CD4-positive, alpha-beta T cell (primary cell): Measurements from ENCODE around the gene KXD1. TPM values are rescaled to one million over a fixed set of nuclear protein-coding genes. Genes with fewer than 3 reads are reported as not detected.

ENCODE experiments used
- ATAC-seq: fragments of 200-7000 bp; cut with Tn5 transposase; one replicate; pipeline ENCODE4 v1.10.0; 2022; ENCODE audit warnings: mild to moderate bottlenecking; ENCODE audit not compliant: poor library complexity
- CTCF ChIA-PET: fragments of 350-600 bp; sonication (Branson Sonifier 250); formaldehyde crosslinking; loops from one replicate; lab custom pipeline; 2021; ENCODE audit warnings: antibody characterized with exemption, inconsistent platforms; lab: Charles Lee
- POLR2A ChIA-PET: fragments of 350-600 bp; sonication (Branson Sonifier 250); formaldehyde crosslinking; loops from one replicate; lab custom pipeline; 2021; ENCODE audit warnings: antibody characterized with exemption, inconsistent platforms; lab: Charles Lee
- DNase-seq, 14 experiments: peaks; one replicate each; pipeline ENCODE4 v3.0.0-alpha.2; 2013 to 2020; ENCODE audit warnings: mixed read lengths in 2 of 14
- H3K27ac ChIP-seq, 2 donors: one replicate each; pipeline versions ENCODE4 v1.5.1 to v1.7.0; 2013; ENCODE audit warnings: low read length in 2 of 2, low read depth in 1 of 2, mild to moderate bottlenecking in 1 of 2
- H3K27me3 ChIP-seq, 2 experiments: 1 replicate in 1 of 2; 2 replicates in 1 of 2; pipeline versions ENCODE4 v1.6.1 to v1.7.0; 2013; ENCODE audit warnings: low read length in 2 of 2, control low read depth in 1 of 2, mild to moderate bottlenecking in 1 of 2, moderate library complexity in 1 of 2; ENCODE audit not compliant: insufficient read depth in 2 of 2, control insufficient read depth in 1 of 2
- H3K36me3 ChIP-seq: one replicate; pipeline ENCODE4 v1.6.1; 2013; ENCODE audit warnings: low read length, control low read depth; ENCODE audit not compliant: insufficient read depth
- H3K4me1 ChIP-seq: one replicate; pipeline ENCODE4 v1.6.1; 2013; ENCODE audit warnings: low read length, control low read depth; ENCODE audit not compliant: insufficient read depth
- H3K4me3 ChIP-seq: one replicate; pipeline ENCODE4 v1.5.1; 2013; ENCODE audit warnings: mild to moderate bottlenecking, low read length, moderate library complexity
- H3K9me3 ChIP-seq, 2 experiments: 1 replicate in 1 of 2; 2 replicates in 1 of 2; pipeline versions ENCODE4 v1.6.1 to v1.7.0; 2013; ENCODE audit warnings: low read length in 2 of 2, mild to moderate bottlenecking in 2 of 2, control low read depth in 1 of 2, moderate library complexity in 1 of 2; ENCODE audit not compliant: control insufficient read depth in 1 of 2, insufficient read depth in 1 of 2
- H3K27ac Mint-ChIP-seq: one replicate; pipeline ENCODE4 v1.8.0; 2020; ENCODE audit warnings: mixed read lengths
- H3K27me3 Mint-ChIP-seq: one replicate; pipeline ENCODE4 v1.8.0; 2021; ENCODE audit warnings: mixed read lengths
- H3K36me3 Mint-ChIP-seq: one replicate; pipeline ENCODE4 v1.8.0; 2021; ENCODE audit warnings: low read depth, mixed read lengths
- H3K4me1 Mint-ChIP-seq: one replicate; pipeline ENCODE4 v1.8.0; 2021; ENCODE audit warnings: low read depth, mixed read lengths
- H3K4me3 Mint-ChIP-seq: one replicate; pipeline ENCODE4 v1.8.0; 2020; ENCODE audit warnings: mild to moderate bottlenecking, mixed read lengths
- H3K9me3 Mint-ChIP-seq: one replicate; pipeline ENCODE4 v1.8.0; 2020; ENCODE audit warnings: mixed read lengths
- CTCF ChIP-seq: fragments of 200-600 bp; IDR thresholded peaks from one replicate; pipeline ENCODE4 v1.8.0; 2022; ENCODE audit warnings: antibody characterized with exemption, mild to moderate bottlenecking
- intact Hi-C, 2 experiments: fragments of 100-400 bp; cut with DNase I in 1 of 2; cut with micrococcal nuclease in 1 of 2; formaldehyde crosslinking; loops; one replicate each; pipeline versions ENCODE4 v1.15.1 to v1.9.0; 2023 to 2025; cut with DNase I, micrococcal nuclease
- total RNA-seq, 174 experiments: library from RNA in 2 of 174; stranded (reverse) in 2 of 174; gene quantifications; one replicate each; pipeline ENCODE4 v1.2.3 and lab custom pipeline; 2021 to 2026

KXD1 gene
- total RNA-seq, 2 experiments from 2014 or later: 64.2 to 66.9 TPM

- DNase-seq: no peak
- H3K27me3 ChIP-seq: peaks cover 74 to 76% of the 10 kb centered on the region in 2 experiments
- peaks cover 0 to 38% of the 10 kb centered on the region in 2 experiments for H3K9me3 ChIP-seq
- ChIA-PET CTCF (no interaction called here), POLR2A (no interaction called here)
- peaks cover 44% of the 10 kb centered on the region for H3K4me1 ChIP-seq
- ATAC-seq: no peak
- no peaks in the 10 kb centered on the region for H3K36me3 ChIP-seq
- H3K4me3 ChIP-seq: no peak within 1 kb of the TSS
- intact Hi-C loops: no loop called here
- Mint-ChIP-seq H3K36me3 (no peaks in the 10 kb centered on the region), H3K27me3 (peaks cover 72% of the 10 kb centered on the region), H3K4me1 (peaks cover 21% of the 10 kb centered on the region), H3K4me3 (no peak within 1 kb of the TSS), H3K9me3 (no peaks in the 10 kb centered on the region), H3K27ac (no peak within 1 kb of the TSS)
- H3K27ac ChIP-seq: no peak within 1 kb of the TSS
- no peak for TF ChIP-seq CTCF
These were observed 48.9 kb downstream of the KXD1 start, which contains the start of gene CRLF1 for GRCh38 chr19:18606281-18607225. Gene CRLF1, minus strand, starts transcription at chr19:18606799. Its CDS starts 143 bp downstream, at chr19:18606656.

- Histone ChIP-seq H3K4me3 (no peak overlapping the region), H3K4me1 (peaks cover 53% of the 10 kb centered on the region), H3K27ac (no peak overlapping the region), H3K36me3 (no peaks in the 10 kb centered on the region), H3K27me3 (peaks cover 77 to 83% of the 10 kb centered on the region in 2 experiments), H3K9me3 (peaks cover 0 to 43% of the 10 kb centered on the region in 2 experiments)
- ATAC-seq (no peak), DNase-seq (peak in 2 of 14 experiments; percentile 23 to 35)
- H3K9me3 Mint-ChIP-seq: no peaks in the 10 kb centered on the region
- intact Hi-C loops: no loop called here
- H3K4me3 Mint-ChIP-seq: no peak overlapping the region
- ChIA-PET POLR2A (no interaction called here), CTCF (no interaction called here)
- H3K36me3 Mint-ChIP-seq: no peaks in the 10 kb centered on the region
- H3K4me1 Mint-ChIP-seq: peaks cover 27% of the 10 kb centered on the region
- H3K27me3 Mint-ChIP-seq: peaks cover 72% of the 10 kb centered on the region
- TF ChIP-seq CTCF: no peak
- H3K27ac Mint-ChIP-seq: no peak overlapping the region
These were observed 49.8 kb downstream of the KXD1 start for GRCh38 chr19:18607226-18608101.

GRCh38 chr19:18608102-18608804 is 50.6 kb downstream of the KXD1 start:
- Mint-ChIP-seq H3K27ac (no peak overlapping the region), H3K9me3 (no peaks in the 10 kb centered on the region)
- no peak for TF ChIP-seq CTCF

More at GRCh38 chr19:18608102-18608804, 50.6 kb downstream of the KXD1 start:
- Histone ChIP-seq H3K4me1 (peaks cover 58% of the 10 kb centered on the region), H3K9me3 (peaks cover 0 to 41% of the 10 kb centered on the region in 2 experiments), H3K27ac (no peak overlapping the region), H3K4me3 (no peak overlapping the region), H3K36me3 (no peaks in the 10 kb centered on the region), H3K27me3 (peaks cover 75 to 83% of the 10 kb centered on the region in 2 experiments)
- CTCF ChIA-PET: no interaction called here
- Mint-ChIP-seq H3K27me3 (peaks cover 70% of the 10 kb centered on the region), H3K4me1 (peaks cover 25% of the 10 kb centered on the region), H3K4me3 (no peak overlapping the region), H3K36me3 (no peaks in the 10 kb centered on the region)
- intact Hi-C loops: no loop called here
- POLR2A ChIA-PET: no interaction called here
- DNase-seq (no peak), ATAC-seq (no peak)
